Activated T-helper 1 cell treated with anti-CD3 and anti-CD28 coated beads, Interleukin-12 subunit alpha, Interleukin-12 subunit beta, Interleukin-2, Interleukin-4 antibody, amounts not matched to agents 30 ng/mL and 10 ng/mL and 1 ng/mL, durations not matched to agents 14 hours and 24 hours and 36 hours (primary cell): ENCODE results near the gene ASIC4. TPM values are rescaled to one million over a fixed set of nuclear protein-coding genes. Genes with fewer than 3 reads are reported as not detected.

ENCODE experiments used
- DNase-seq: peaks from one replicate; pipeline ENCODE4 v3.0.0; 2021; ENCODE audit warnings: low spot score
- H3K27ac Mint-ChIP-seq: one replicate; pipeline ENCODE4 v1.8.0; 2021; ENCODE audit warnings: mild to moderate bottlenecking, mixed read lengths
- H3K27me3 Mint-ChIP-seq: one replicate; pipeline ENCODE4 v1.8.0; 2022; ENCODE audit warnings: mild to moderate bottlenecking, moderate library complexity, mixed read lengths; ENCODE audit not compliant: insufficient read depth
- H3K36me3 Mint-ChIP-seq: one replicate; pipeline ENCODE4 v1.8.0; 2021; ENCODE audit warnings: low read depth, mixed read lengths
- H3K4me1 Mint-ChIP-seq: one replicate; pipeline ENCODE4 v1.8.0; 2021; ENCODE audit warnings: low read depth, mixed read lengths
- H3K4me3 Mint-ChIP-seq: one replicate; pipeline ENCODE4 v1.8.0; 2021; ENCODE audit warnings: mild to moderate bottlenecking, moderate library complexity, mixed read lengths
- H3K9me3 Mint-ChIP-seq: one replicate; pipeline ENCODE4 v1.8.0; 2021; ENCODE audit warnings: mixed read lengths
- intact Hi-C: fragments of 100-400 bp; cut with micrococcal nuclease; formaldehyde crosslinking; loops from one replicate; pipeline ENCODE4 v1.15.1; 2024
- total RNA-seq: library from RNA; stranded (reverse); gene quantifications from 2 replicates; pipeline ENCODE4 v1.2.3, GENCODE V29; 2022

Gene ASIC4
- total RNA-seq, 1 donor from 2014 or later, result 0.08 TPM

- no peaks in the 10 kb centered on the region for H3K36me3 Mint-ChIP-seq
- H3K27ac Mint-ChIP-seq, result no peak overlapping the region
- no peaks in the 10 kb centered on the region for H3K9me3 Mint-ChIP-seq
- intact Hi-C loops, result no loop called here
- peaks cover 40% of the 10 kb centered on the region for H3K27me3 Mint-ChIP-seq
- no peak for DNase-seq
- no peaks in the 10 kb centered on the region for H3K4me1 Mint-ChIP-seq
- H3K4me3 Mint-ChIP-seq, result no peak overlapping the region
Measured at GRCh38 chr2:219486380-219486959, 27.8 kb upstream of the ASIC4 start.

DNA sequence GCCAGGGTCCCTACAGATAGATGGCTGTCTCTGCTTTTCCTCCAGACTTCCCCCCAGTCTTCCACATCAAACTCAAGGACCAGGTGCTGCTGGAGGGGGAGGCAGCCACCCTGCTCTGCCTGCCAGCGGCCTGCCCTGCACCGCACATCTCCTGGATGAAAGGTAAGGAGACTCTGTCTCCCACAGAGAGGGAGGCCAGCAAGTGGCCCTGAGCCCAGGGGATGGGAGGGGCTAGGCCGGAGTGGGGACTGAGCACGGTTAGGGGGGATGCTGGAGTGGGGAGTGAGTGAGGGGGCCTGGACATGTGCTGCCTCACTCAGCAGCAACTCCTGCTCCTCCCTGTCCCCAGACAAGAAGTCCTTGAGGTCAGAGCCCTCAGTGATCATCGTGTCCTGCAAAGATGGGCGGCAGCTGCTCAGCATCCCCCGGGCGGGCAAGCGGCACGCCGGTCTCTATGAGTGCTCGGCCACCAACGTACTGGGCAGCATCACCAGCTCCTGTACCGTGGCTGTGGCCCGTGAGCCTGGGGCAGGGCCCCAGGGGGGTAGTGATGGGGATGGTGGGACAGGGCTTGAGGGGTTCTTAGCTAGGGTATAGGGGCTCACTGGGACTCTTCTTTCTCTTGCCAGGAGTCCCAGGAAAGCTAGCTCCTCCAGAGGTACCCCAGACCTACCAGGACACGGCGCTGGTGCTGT is 26.0 kb upstream of the ASIC4 start:
- intact Hi-C loops, result no loop called here
- H3K36me3 Mint-ChIP-seq, result no peaks in the 10 kb centered on the region
- H3K4me1 Mint-ChIP-seq, result no peaks in the 10 kb centered on the region
- no peaks in the 10 kb centered on the region for H3K9me3 Mint-ChIP-seq
- DNase-seq, result no peak
- H3K4me3 Mint-ChIP-seq, result no peak overlapping the region
- no peak overlapping the region for H3K27ac Mint-ChIP-seq
- peaks cover 35% of the 10 kb centered on the region for H3K27me3 Mint-ChIP-seq

DNA sequence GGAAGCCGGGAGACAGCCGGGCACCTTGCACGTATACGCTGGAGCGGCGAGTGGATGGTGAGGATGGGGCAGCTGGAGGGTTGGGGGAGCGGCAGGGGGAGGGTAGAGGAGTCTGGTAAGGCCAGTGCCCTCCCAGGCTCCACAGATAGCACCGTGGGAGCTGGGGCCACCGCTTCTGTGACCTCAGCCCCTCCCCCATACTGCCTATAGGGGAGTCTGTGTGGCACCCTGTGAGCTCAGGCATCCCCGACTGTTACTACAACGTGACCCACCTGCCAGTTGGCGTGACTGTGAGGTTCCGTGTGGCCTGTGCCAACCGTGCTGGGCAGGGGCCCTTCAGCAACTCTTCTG is 25.5 kb upstream of the ASIC4 start:
- Mint-ChIP-seq H3K36me3 (no peaks in the 10 kb centered on the region), H3K27ac (no peak overlapping the region), H3K4me1 (no peaks in the 10 kb centered on the region), H3K27me3 (peaks cover 39% of the 10 kb centered on the region), H3K4me3 (no peak overlapping the region), H3K9me3 (no peaks in the 10 kb centered on the region)
- intact Hi-C loops, result no loop called here
- no peak for DNase-seq

GRCh38 chr2:219489315-219489714 is 25.0 kb upstream of the ASIC4 start:
- intact Hi-C loops, result no loop called here
- H3K27me3 Mint-ChIP-seq, result peaks cover 39% of the 10 kb centered on the region
- no peaks in the 10 kb centered on the region for H3K9me3 Mint-ChIP-seq

GRCh38 chr2:219490186-219490585 is 24.1 kb upstream of the ASIC4 start:
- intact Hi-C loops, result no loop called here
- Mint-ChIP-seq H3K27me3 (peaks cover 43% of the 10 kb centered on the region), H3K4me3 (no peak overlapping the region), H3K36me3 (no peaks in the 10 kb centered on the region), H3K9me3 (no peaks in the 10 kb centered on the region), H3K4me1 (no peaks in the 10 kb centered on the region), H3K27ac (no peak overlapping the region)
- DNase-seq, result no peak

More at GRCh38 chr2:219489315-219489714, 25.0 kb upstream of the ASIC4 start:
- no peaks in the 10 kb centered on the region for H3K36me3 Mint-ChIP-seq
- no peak overlapping the region for H3K4me3 Mint-ChIP-seq
- no peak for DNase-seq
- H3K4me1 Mint-ChIP-seq, result no peaks in the 10 kb centered on the region
- H3K27ac Mint-ChIP-seq, result no peak overlapping the region

GRCh38 chr2:219490600-219491130 is 23.6 kb upstream of the ASIC4 start:
- Mint-ChIP-seq H3K36me3 (no peaks in the 10 kb centered on the region), H3K27ac (no peak overlapping the region), H3K9me3 (no peaks in the 10 kb centered on the region), H3K4me1 (no peaks in the 10 kb centered on the region), H3K27me3 (peaks cover 42% of the 10 kb centered on the region), H3K4me3 (no peak overlapping the region)
- intact Hi-C loops, result no loop called here
- no peak for DNase-seq

- H3K36me3 Mint-ChIP-seq, result no peaks in the 10 kb centered on the region
- H3K9me3 Mint-ChIP-seq, result no peaks in the 10 kb centered on the region
- H3K27me3 Mint-ChIP-seq, result peaks cover 39% of the 10 kb centered on the region
- H3K4me3 Mint-ChIP-seq, result no peak overlapping the region
- no peak for DNase-seq
- H3K4me1 Mint-ChIP-seq, result no peaks in the 10 kb centered on the region
- no peak overlapping the region for H3K27ac Mint-ChIP-seq
- intact Hi-C loops, result no loop called here
Measured at GRCh38 chr2:219491278-219491963, 22.9 kb upstream of the ASIC4 start.

DNA sequence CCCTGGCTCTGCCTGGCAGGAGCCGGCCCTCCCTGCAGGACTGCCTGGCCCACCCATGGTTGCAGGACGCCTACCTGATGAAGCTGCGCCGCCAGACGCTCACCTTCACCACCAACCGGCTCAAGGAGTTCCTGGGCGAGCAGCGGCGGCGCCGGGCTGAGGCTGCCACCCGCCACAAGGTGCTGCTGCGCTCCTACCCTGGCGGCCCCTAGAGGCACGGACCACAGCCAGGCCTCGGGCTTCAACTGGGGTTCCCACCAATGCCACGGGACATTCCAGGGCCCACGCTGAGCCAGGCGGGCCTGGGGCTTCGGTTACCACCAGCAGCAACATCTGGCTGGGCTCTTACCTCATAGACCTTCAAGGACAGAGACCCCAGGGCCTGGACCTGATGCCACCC is 21.7 kb upstream of the ASIC4 start:
- Mint-ChIP-seq H3K4me1 (no peaks in the 10 kb centered on the region), H3K27ac (no peak overlapping the region), H3K36me3 (no peaks in the 10 kb centered on the region), H3K27me3 (peaks cover 40% of the 10 kb centered on the region), H3K9me3 (no peaks in the 10 kb centered on the region), H3K4me3 (no peak overlapping the region)
- no peak for DNase-seq
- intact Hi-C loops, result no loop called here

- Mint-ChIP-seq H3K27ac (no peak overlapping the region), H3K4me1 (peaks cover 2% of the 10 kb centered on the region), H3K9me3 (no peaks in the 10 kb centered on the region), H3K27me3 (peaks cover 38% of the 10 kb centered on the region), H3K36me3 (no peaks in the 10 kb centered on the region), H3K4me3 (no peak overlapping the region)
- DNase-seq, result no peak
- intact Hi-C loops, result no loop called here
Measured at GRCh38 chr2:219493086-219493485, 21.2 kb upstream of the ASIC4 start.

DNA sequence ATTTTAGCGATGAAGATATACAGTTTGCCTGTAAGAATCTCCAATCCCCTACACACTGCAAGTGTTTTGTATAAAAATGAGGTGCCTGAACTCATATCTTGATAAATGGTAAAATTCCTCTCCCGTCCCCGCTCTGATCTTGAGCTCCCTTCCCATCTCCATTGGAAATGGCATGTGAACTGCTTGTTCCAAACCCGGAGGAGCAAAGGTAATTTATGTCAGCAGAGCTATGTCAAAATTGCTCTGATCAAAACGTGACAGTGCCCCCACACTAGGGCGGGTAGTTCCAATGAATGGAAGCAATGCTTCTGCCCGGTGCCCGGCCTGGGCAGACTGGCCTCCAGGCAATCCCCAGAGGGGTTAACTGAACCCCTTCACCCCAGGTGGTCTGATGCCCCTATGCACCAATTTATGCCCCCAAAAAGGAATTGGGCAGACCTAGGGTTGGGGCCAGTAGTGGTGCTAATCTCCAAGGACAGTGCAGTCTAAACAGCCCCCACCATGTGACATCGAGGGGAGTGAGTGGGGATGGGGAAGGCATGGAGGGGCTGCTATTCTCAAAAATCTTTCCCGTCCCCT is 19.2 kb upstream of the ASIC4 start:
- intact Hi-C loops, result loop anchor here (1.0 to 5.0 kb wide), 3 partner anchors 35 to 1208 kb away; no protein-coding TSS in a partner anchor
- DNase-seq, result no peak
- H3K27me3 Mint-ChIP-seq, result peaks cover 42% of the 10 kb centered on the region
- no peaks in the 10 kb centered on the region for H3K9me3 Mint-ChIP-seq
- H3K4me3 Mint-ChIP-seq, result no peak overlapping the region
- H3K36me3 Mint-ChIP-seq, result peaks cover 3% of the 10 kb centered on the region
- no peak overlapping the region for H3K27ac Mint-ChIP-seq
- H3K4me1 Mint-ChIP-seq, result peaks cover 21% of the 10 kb centered on the region

GRCh38 chr2:219495531-219496122 is 18.7 kb upstream of the ASIC4 start:
- Mint-ChIP-seq H3K27ac (no peak overlapping the region), H3K36me3 (peaks cover 3% of the 10 kb centered on the region), H3K9me3 (no peaks in the 10 kb centered on the region), H3K4me3 (no peak overlapping the region), H3K27me3 (peaks cover 42% of the 10 kb centered on the region), H3K4me1 (peaks cover 26% of the 10 kb centered on the region)
- DNase-seq, result peak; percentile 31
- intact Hi-C loops, result loop anchor here (1.0 to 5.0 kb wide), 3 partner anchors 35 to 1208 kb away; no protein-coding TSS in a partner anchor

- Mint-ChIP-seq H3K4me3 (peak overlapping the region; percentile 56), H3K27me3 (peaks cover 42% of the 10 kb centered on the region), H3K27ac (no peak overlapping the region), H3K9me3 (no peaks in the 10 kb centered on the region), H3K36me3 (peaks cover 3% of the 10 kb centered on the region), H3K4me1 (peaks cover 29% of the 10 kb centered on the region)
- no peak for DNase-seq
- intact Hi-C loops, result loop anchor here (5.0 kb wide), 2 partner anchors 599 to 1209 kb away; no protein-coding TSS in a partner anchor
Measured at GRCh38 chr2:219496247-219496824, 17.9 kb upstream of the ASIC4 start.
